ENCODE data around the gene SLC22A1.
"Not testable (repeated sequence)": the region's sequence is repeated elsewhere in the genome, so short reads cannot be mapped to it uniquely, and the experiment has no call there.

Gene SLC22A1

GRCh38 chr6:160138839-160139419 lies 17.3 kb downstream of the SLC22A1 start:
- no peak for FAIRE-seq

- FAIRE-seq, result no peak
These were observed 17.8 kb downstream of the SLC22A1 start for GRCh38 chr6:160139420-160139851.

- FAIRE-seq, result not testable (repeated sequence)
These were observed 18.9 kb downstream of the SLC22A1 start for GRCh38 chr6:160140493-160140892.

GRCh38 chr6:160141001-160141726 lies 19.5 kb downstream of the SLC22A1 start:
- FAIRE-seq, result no peak

- FAIRE-seq, result no peak
These were observed 20.6 kb downstream of the SLC22A1 start for GRCh38 chr6:160142115-160142715.

GRCh38 chr6:160146454-160147145 lies 25.0 kb downstream of the SLC22A1 start:
- FAIRE-seq, result no peak

- no peak for FAIRE-seq
These were observed 25.5 kb downstream of the SLC22A1 start for GRCh38 chr6:160147146-160147536.

GRCh38 chr6:160154471-160154870 lies 32.9 kb downstream of the SLC22A1 start:
- no peak for FAIRE-seq

- no peak for FAIRE-seq
These were observed 35.2 kb downstream of the SLC22A1 start for GRCh38 chr6:160156842-160157241.

- no peak for FAIRE-seq
These were observed 38.8 kb downstream of the SLC22A1 start for GRCh38 chr6:160160450-160160849.

GRCh38 chr6:160160929-160161646 lies 39.5 kb downstream of the SLC22A1 start:
- FAIRE-seq, result no peak

GRCh38 chr6:160161647-160161986 lies 40.0 kb downstream of the SLC22A1 start:
- no peak for FAIRE-seq

- no peak for FAIRE-seq
These were observed 40.5 kb downstream of the SLC22A1 start for GRCh38 chr6:160162030-160162566.

- no peak for FAIRE-seq
These were observed 41.8 kb downstream of the SLC22A1 start for GRCh38 chr6:160163425-160163824.

GRCh38 chr6:160163912-160164311 lies 42.3 kb downstream of the SLC22A1 start:
- no peak for FAIRE-seq

- not testable (repeated sequence) for FAIRE-seq
These were observed 44.3 kb downstream of the SLC22A1 start for GRCh38 chr6:160165928-160166327.

GRCh38 chr6:160167604-160168399 lies 46.2 kb downstream of the SLC22A1 start:
- FAIRE-seq, result no peak

- no peak for FAIRE-seq
These were observed 48.5 kb downstream of the SLC22A1 start for GRCh38 chr6:160170018-160170680.

- FAIRE-seq, result no peak
These were observed 51.1 kb downstream of the SLC22A1 start for GRCh38 chr6:160172704-160173103.

- FAIRE-seq, result no peak
These were observed 52.4 kb downstream of the SLC22A1 start for GRCh38 chr6:160173806-160174527.

All from colon (tissue), 2 donors.